ENCODE measurements around the gene IGSF21. TPM values are rescaled to one million over a fixed set of nuclear protein-coding genes. Genes with fewer than 3 reads are reported as not detected.

IGSF21 gene
- total and polyA plus RNA-seq, 2 of the 4 experiments (the other 2 are of a cell fraction), result not detected

- ChIA-PET POLR2A (ENCODE audit: unreplicated experiment) (no interaction called here), CTCF (no interaction called here)
- Histone ChIP-seq H4K20me1 (ENCODE audit: insufficient read depth, low read length) (no peaks in the 10 kb centered on the region), H3K14ac (replicated peaks; ENCODE audit: low read depth, low read length) (no peak overlapping the region), H3K36me3 (ENCODE audit: control insufficient read depth, insufficient read depth, low read length) (no peaks in the 10 kb centered on the region), H2AK9ac (replicated peaks; ENCODE audit: low read depth, low read length, poor library complexity) (no peak overlapping the region), H3K23ac (ENCODE audit: low read depth, low read length) (no peak overlapping the region), H2BK5ac (ENCODE audit: low read depth, low read length, poor library complexity, severe bottlenecking) (no peak overlapping the region), H3K9ac (ENCODE audit: low read depth, low read length) (no peak overlapping the region), H2AFZ (replicated peaks; ENCODE audit: low read length, poor library complexity) (no peak overlapping the region), H2AK5ac (ENCODE audit: low read depth, low read length) (no peak overlapping the region), H3K56ac (ENCODE audit: extremely low read depth, insufficient read depth, low read length) (no peak overlapping the region), H3K27me3 (ENCODE audit: control insufficient read depth, insufficient read depth, low read length) (no peaks in the 10 kb centered on the region), H3K18ac (ENCODE audit: low read depth, low read length) (no peak overlapping the region), H3K4ac (ENCODE audit: low read depth, low read length) (no peak overlapping the region), H3K9me3 (ENCODE audit: control insufficient read depth, insufficient read depth, low read length) (peaks cover 45% of the 10 kb centered on the region), H4K91ac (ENCODE audit: insufficient read depth, low read depth, low read length) (no peak overlapping the region), H3K4me1 (ENCODE audit: control insufficient read depth, insufficient read depth, low read length) (no peaks in the 10 kb centered on the region), H2BK120ac (ENCODE audit: low read depth, low read length) (no peak overlapping the region), H2BK20ac (ENCODE audit: low read depth, low read length) (no peak overlapping the region), H4K8ac (ENCODE audit: low read depth in 2 of 2, low read length in 2 of 2) (no peak overlapping the region), H2BK15ac (ENCODE audit: low read depth, low read length) (no peak overlapping the region), H3K79me1 (ENCODE audit: low read depth in 1 of 2, low read length in 2 of 2) (no peaks in the 10 kb centered on the region), H4K5ac (ENCODE audit: low read depth, low read length) (no peak overlapping the region), H3K9me1 (ENCODE audit: insufficient read depth, low read length) (no peaks in the 10 kb centered on the region), H3K27ac (ENCODE audit: insufficient read depth, low read length) (no peak overlapping the region), H3K4me3 (ENCODE audit: insufficient read depth, low read depth, low read length) (no peak overlapping the region), H3K4me2 (ENCODE audit: low read depth, low read length) (no peak overlapping the region)
- no TSS peak for BruUV-seq (replicated peaks)
- intact Hi-C loops (cut with micrococcal nuclease) (no loop called here), dilution Hi-C loops (cut with HindIII; ENCODE audit: low sequenced_read_pairs, unreplicated experiment) (no loop called here), in situ Hi-C loops (cut with MboI; ENCODE audit: low sequenced_read_pairs) (no loop called here)
- 87% methylated on average over 9 of the region's 20 CpGs; no CpG with 5 or more reads in 1 of the 2 experiments for WGBS, 2 experiments (ENCODE audit: extremely low coverage in 2 of 2, insufficient read length in 1 of 2)
- DNase-seq (no peak), ATAC-seq (ENCODE audit: low read depth) (no peak)
- TF ChIP-seq FOS (IDR thresholded peaks at IDR 0.05; ENCODE audit: low read depth, low read length) (no peak), RAD21 (IDR thresholded peaks at IDR 0.05; ENCODE audit: low read length) (no peak), MAFK (IDR thresholded peaks at IDR 0.05; ENCODE audit: low read depth, low read length) (no peak), SMC3 (IDR thresholded peaks at IDR 0.05; ENCODE audit: low read depth, low read length) (no peak), NFE2L2 (IDR thresholded peaks at IDR 0.05; ENCODE audit: low read depth, low read length) (no peak), RCOR1 (IDR thresholded peaks at IDR 0.05; ENCODE audit: insufficient replicate concordance, low read length) (no peak), MAZ (IDR thresholded peaks at IDR 0.05; ENCODE audit: borderline replicate concordance, low read depth, low read length) (no peak), BHLHE40 (IDR thresholded peaks at IDR 0.05; ENCODE audit: low read depth, low read length) (no peak), CHD1 (IDR thresholded peaks at IDR 0.05; ENCODE audit: low read depth, low read length) (no peak)
- TF ChIP-seq, protein P1, sequence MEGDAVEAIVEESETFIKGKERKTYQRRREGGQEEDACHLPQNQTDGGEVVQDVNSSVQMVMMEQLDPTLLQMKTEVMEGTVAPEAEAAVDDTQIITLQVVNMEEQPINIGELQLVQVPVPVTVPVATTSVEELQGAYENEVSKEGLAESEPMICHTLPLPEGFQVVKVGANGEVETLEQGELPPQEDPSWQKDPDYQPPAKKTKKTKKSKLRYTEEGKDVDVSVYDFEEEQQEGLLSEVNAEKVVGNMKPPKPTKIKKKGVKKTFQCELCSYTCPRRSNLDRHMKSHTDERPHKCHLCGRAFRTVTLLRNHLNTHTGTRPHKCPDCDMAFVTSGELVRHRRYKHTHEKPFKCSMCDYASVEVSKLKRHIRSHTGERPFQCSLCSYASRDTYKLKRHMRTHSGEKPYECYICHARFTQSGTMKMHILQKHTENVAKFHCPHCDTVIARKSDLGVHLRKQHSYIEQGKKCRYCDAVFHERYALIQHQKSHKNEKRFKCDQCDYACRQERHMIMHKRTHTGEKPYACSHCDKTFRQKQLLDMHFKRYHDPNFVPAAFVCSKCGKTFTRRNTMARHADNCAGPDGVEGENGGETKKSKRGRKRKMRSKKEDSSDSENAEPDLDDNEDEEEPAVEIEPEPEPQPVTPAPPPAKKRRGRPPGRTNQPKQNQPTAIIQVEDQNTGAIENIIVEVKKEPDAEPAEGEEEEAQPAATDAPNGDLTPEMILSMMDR (conservative IDR thresholded peaks at IDR 0.05; ENCODE audit: low read depth, low read length), result no peak
Observed at GRCh38 chr1:18322368-18323032, 214.9 kb downstream of the IGSF21 start.

Data from IMR-90 (cell line).